HepG2 (cell line): ENCODE measurements around the gene IRAK2. TPM values are rescaled to one million over a fixed set of nuclear protein-coding genes. Genes with fewer than 3 reads are reported as not detected.

ENCODE experiments used
- HMGXB3 ChIP-seq: sonication (generic); formaldehyde crosslinking; IDR thresholded peaks from 2 replicates; pipeline ENCODE4 v1.4.0; 2020; ENCODE audit warnings: missing genetic modification reagents, borderline replicate concordance
- NFKBIZ ChIP-seq: IDR thresholded peaks from 2 replicates; pipeline ENCODE4 v1.6.1; 2018; ENCODE audit warnings: missing genetic modification reagents, missing compliant biosample characterization
- PRDM10 ChIP-seq: sonication (generic); formaldehyde crosslinking; IDR thresholded peaks from 2 replicates; pipeline ENCODE4 v1.4.0; 2020; ENCODE audit warnings: low read depth, missing genetic modification reagents
- SCMH1 ChIP-seq: sonication (generic); formaldehyde crosslinking; IDR thresholded peaks from 2 replicates; pipeline ENCODE4 v1.9.0; 2021; ENCODE audit warnings: missing genetic modification reagents, mild to moderate bottlenecking, borderline replicate concordance
- SIN3B ChIP-seq: fragments of 150-350 bp; IDR thresholded peaks from 2 replicates; pipeline ENCODE4 v1.6.1; 2014; ENCODE audit warnings: low read length
- SMAD9 ChIP-seq: sonication (generic); formaldehyde crosslinking; IDR thresholded peaks from 2 replicates; pipeline ENCODE4 v1.5.1; 2020; ENCODE audit warnings: mild to moderate bottlenecking, missing genetic modification reagents
- ZBTB33 ChIP-seq: sonication (generic); formaldehyde crosslinking; IDR thresholded peaks from 2 replicates; pipeline ENCODE4 v1.4.0; 2020; ENCODE audit warnings: missing genetic modification reagents
- ZNF124 ChIP-seq: sonication (generic); formaldehyde crosslinking; IDR thresholded peaks from 2 replicates; pipeline ENCODE4 v1.4.0; 2020; ENCODE audit warnings: missing genetic modification reagents
- ZNF678 ChIP-seq: sonication (generic); formaldehyde crosslinking; IDR thresholded peaks from 2 replicates; pipeline ENCODE4 v1.4.0; 2020; ENCODE audit warnings: mild to moderate bottlenecking, missing genetic modification reagents
- polyA plus RNA-seq, 8 experiments: library from polyadenylated mRNA; depleted of rRNA in 3 of 8; stranded (reverse) in 7 of 8; unstranded in 1 of 8; fragments of >200 nt; fragmentation: Illumina TruSeq in 4 of 8; extraction: Trizol in 4 of 8; gene quantifications; 2 replicates each; pipeline versions ENCODE4 v1.2.1 to v1.2.3, GENCODE V29; 2011 to 2016; ENCODE audit warnings: low read depth in 4 of 8, missing spikeins in 1 of 8, mixed read lengths in 1 of 8; ENCODE audit not compliant: insufficient read depth in 1 of 8
- total RNA-seq, 5 experiments: library from RNA; depleted of rRNA; stranded (reverse); fragments of >200 nt; fragmentation: Illumina TruSeq; extraction: Trizol; gene quantifications; 2 replicates each; pipeline ENCODE4 v1.2.3, GENCODE V29; 2016; ENCODE audit warnings: low read depth in 1 of 5
- TF ChIP-seq, protein P1 (sequence below): sonication (generic); formaldehyde crosslinking; IDR thresholded peaks from 2 replicates; pipeline ENCODE4 v1.5.0; 2020; ENCODE audit warnings: missing genetic modification reagents
- TF ChIP-seq, protein P2 (sequence below): sonication (generic); formaldehyde crosslinking; IDR thresholded peaks from 2 replicates; pipeline ENCODE4 v1.9.0; 2022; ENCODE audit warnings: missing genetic modification reagents, mild to moderate bottlenecking, borderline replicate concordance
- TF ChIP-seq, protein P3 (sequence below): sonication (generic); formaldehyde crosslinking; IDR thresholded peaks from 2 replicates; pipeline ENCODE4 v1.4.0; 2020; ENCODE audit warnings: mild to moderate bottlenecking, missing genetic modification reagents

Gene IRAK2
- total and polyA plus RNA-seq, 2 of the 13 experiments (the other 11 are each of a cell fraction or from before 2014, with no cell fraction given): 13.1 to 23.3 TPM

DNA sequence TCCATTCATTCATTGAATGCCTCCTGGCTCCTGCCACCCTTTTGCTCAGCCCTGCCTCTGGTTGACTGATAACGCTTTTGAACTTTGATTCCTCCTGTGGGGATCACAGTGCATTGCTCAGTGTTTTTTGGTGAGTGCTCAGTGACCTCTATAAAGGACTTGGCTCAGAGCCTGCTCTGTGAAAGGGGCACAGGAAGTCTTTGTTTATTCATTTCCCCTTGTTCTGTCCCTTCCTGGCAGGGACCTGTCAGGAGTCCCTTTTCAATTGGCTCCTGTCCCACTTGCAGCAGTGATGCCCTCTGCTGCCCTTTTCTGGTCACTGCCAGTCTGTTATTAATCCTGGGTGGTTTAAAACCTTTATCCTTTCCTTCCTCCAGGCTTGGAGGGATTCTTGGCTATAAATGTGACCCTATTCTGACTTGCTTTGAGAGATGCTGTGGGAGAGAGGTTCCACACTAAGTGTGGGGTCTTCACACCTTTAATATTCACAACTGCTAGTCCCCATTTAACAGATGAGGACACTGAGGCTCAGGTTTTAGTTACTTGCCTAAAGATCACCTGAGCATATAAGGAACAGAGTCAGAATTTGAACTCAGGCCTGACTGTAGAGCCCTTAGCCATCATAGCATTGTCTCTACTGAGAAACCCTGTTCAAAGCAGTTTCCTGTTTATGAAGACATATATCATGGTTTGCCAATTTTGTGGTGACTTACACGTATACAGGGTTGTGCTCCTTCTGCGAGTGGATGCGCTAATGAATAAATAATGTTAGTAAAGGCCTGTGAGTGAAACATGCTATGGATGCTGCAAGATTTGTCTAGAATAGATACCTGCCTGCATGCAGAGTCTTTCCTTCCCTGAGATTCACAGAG lies 60.3 kb downstream of the IRAK2 start (continued):
- TF ChIP-seq HMGXB3 (CRISPR knock-in tag) (peak; percentile 70), PRDM10 (CRISPR knock-in tag) (0 out of 2 replicates have a peak, but pooled peaks have one; percentile 66), ZBTB33 (CRISPR knock-in tag) (peak; percentile 70), NFKBIZ (CRISPR knock-in tag) (peak; percentile 82; the same call in 1 of the 2 replicates), SMAD9 (no peak), ZNF678 (CRISPR knock-in tag) (no peak), SCMH1 (no peak), ZNF124 (peak; percentile 85), SIN3B (no peak; the same call in 1 of the 2 replicates)
- TF ChIP-seq, protein P1, sequence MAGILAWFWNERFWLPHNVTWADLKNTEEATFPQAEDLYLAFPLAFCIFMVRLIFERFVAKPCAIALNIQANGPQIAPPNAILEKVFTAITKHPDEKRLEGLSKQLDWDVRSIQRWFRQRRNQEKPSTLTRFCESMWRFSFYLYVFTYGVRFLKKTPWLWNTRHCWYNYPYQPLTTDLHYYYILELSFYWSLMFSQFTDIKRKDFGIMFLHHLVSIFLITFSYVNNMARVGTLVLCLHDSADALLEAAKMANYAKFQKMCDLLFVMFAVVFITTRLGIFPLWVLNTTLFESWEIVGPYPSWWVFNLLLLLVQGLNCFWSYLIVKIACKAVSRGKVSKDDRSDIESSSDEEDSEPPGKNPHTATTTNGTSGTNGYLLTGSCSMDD (CRISPR knock-in tag): no peak
- TF ChIP-seq, protein P2, sequence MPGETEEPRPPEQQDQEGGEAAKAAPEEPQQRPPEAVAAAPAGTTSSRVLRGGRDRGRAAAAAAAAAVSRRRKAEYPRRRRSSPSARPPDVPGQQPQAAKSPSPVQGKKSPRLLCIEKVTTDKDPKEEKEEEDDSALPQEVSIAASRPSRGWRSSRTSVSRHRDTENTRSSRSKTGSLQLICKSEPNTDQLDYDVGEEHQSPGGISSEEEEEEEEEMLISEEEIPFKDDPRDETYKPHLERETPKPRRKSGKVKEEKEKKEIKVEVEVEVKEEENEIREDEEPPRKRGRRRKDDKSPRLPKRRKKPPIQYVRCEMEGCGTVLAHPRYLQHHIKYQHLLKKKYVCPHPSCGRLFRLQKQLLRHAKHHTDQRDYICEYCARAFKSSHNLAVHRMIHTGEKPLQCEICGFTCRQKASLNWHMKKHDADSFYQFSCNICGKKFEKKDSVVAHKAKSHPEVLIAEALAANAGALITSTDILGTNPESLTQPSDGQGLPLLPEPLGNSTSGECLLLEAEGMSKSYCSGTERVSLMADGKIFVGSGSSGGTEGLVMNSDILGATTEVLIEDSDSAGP (CRISPR knock-in tag): no peak
- TF ChIP-seq, protein P3, sequence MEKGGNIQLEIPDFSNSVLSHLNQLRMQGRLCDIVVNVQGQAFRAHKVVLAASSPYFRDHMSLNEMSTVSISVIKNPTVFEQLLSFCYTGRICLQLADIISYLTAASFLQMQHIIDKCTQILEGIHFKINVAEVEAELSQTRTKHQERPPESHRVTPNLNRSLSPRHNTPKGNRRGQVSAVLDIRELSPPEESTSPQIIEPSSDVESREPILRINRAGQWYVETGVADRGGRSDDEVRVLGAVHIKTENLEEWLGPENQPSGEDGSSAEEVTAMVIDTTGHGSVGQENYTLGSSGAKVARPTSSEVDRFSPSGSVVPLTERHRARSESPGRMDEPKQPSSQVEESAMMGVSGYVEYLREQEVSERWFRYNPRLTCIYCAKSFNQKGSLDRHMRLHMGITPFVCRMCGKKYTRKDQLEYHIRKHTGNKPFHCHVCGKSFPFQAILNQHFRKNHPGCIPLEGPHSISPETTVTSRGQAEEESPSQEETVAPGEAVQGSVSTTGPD (CRISPR knock-in tag): no peak
